Brain microvascular endothelial cell (primary cell): ENCODE measurements around the gene CACHD1.

Source experiments
- DNase-seq: peaks from one replicate; pipeline ENCODE4 v3.0.0-alpha.2; 2020
- H3K27ac ChIP-seq: fragments of 250-450 bp; sonication (Bioruptor Pico); 2 replicates; pipeline ENCODE4 v1.5.1; 2020; ENCODE audit warnings: mild to moderate bottlenecking, moderate library complexity
- H3K27me3 ChIP-seq: fragments of 250-450 bp; sonication (Bioruptor Pico); replicated peaks from 2 replicates; pipeline ENCODE4 v1.5.1; 2020; ENCODE audit warnings: mild to moderate bottlenecking
- H3K36me3 ChIP-seq: fragments of 250-450 bp; sonication (Bioruptor Pico); replicated peaks from 2 replicates; pipeline ENCODE4 v1.5.1; 2020; ENCODE audit warnings: mild to moderate bottlenecking
- H3K4me3 ChIP-seq: 2 replicates; pipeline ENCODE4 v1.5.1; 2011; ENCODE audit warnings: low read depth, mild to moderate bottlenecking, control low read depth, low read length, moderate library complexity
- in situ Hi-C: cut with HindIII; loops from 2 replicates; pipeline ENCODE4 v1.10.0; 2017; ENCODE audit warnings: low sequenced_read_pairs, low pct_ligation_motif_present
- TF ChIP-seq, protein P1 (sequence below): IDR thresholded peaks from 2 replicates; pipeline ENCODE4 v1.5.1; 2011; ENCODE audit warnings: low read depth, mild to moderate bottlenecking, moderate library complexity, low read length, control low read depth, inconsistent platforms; ENCODE audit errors: missing control alignments

Gene CACHD1

DNA sequence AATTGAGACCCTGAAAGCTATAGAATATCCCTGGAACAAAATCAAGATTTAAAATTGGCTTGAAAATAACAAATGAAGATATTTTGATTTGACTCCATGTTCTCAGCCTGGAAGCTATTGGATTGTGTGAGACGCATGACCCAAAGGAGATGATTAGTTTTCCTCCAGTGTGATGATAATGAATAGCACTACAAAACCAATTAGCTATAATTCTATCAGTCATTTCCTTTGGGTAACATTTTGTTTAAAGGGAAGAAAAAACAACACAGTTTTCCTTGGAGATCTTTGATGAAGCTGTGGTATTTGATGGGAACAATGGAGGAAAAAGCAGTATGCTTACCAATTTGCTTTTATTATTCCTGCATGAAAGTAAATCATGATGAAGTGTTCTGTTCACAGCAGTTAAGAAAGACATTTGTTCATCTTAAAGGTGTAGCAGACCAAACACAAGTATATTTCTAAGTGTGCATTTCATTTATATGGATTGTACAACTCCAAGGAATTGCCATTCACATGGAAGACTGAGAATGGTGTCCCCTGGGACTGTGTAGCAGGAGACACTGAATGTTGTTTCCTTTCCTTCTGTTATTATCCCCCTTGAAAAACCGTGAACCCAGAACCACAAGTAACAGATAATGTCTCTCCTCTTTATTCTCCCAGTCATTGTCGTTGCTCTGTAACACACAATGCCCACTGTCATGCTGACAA lies 111.4 kb downstream of the CACHD1 start:
- DNase-seq = no peak
- Histone ChIP-seq H3K27ac (no peak overlapping the region), H3K27me3 (no peaks in the 10 kb centered on the region), H3K4me3 (no peak overlapping the region), H3K36me3 (no peaks in the 10 kb centered on the region)
- in situ Hi-C loops = no loop called here
- TF ChIP-seq, protein P1, sequence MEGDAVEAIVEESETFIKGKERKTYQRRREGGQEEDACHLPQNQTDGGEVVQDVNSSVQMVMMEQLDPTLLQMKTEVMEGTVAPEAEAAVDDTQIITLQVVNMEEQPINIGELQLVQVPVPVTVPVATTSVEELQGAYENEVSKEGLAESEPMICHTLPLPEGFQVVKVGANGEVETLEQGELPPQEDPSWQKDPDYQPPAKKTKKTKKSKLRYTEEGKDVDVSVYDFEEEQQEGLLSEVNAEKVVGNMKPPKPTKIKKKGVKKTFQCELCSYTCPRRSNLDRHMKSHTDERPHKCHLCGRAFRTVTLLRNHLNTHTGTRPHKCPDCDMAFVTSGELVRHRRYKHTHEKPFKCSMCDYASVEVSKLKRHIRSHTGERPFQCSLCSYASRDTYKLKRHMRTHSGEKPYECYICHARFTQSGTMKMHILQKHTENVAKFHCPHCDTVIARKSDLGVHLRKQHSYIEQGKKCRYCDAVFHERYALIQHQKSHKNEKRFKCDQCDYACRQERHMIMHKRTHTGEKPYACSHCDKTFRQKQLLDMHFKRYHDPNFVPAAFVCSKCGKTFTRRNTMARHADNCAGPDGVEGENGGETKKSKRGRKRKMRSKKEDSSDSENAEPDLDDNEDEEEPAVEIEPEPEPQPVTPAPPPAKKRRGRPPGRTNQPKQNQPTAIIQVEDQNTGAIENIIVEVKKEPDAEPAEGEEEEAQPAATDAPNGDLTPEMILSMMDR = no peak

DNA sequence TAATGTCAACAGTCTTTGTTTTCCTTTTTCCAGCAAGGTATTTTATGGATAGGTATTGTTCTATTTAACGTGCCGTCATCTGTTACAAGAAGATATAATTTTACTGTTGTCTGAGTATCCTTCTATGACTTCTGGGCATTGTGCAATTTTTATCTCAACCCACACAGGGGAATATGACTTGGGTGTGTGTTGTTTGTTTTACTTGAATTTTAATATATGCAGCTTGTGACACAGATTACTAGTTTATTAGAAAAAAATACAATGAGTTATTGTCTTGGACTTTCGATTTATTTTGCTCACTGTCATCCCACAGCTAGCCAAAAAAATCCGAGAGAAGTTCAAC lies 111.9 kb downstream of the CACHD1 start:
- DNase-seq = no peak
- H3K4me3 ChIP-seq = no peak overlapping the region
- in situ Hi-C loops = no loop called here
- no peaks in the 10 kb centered on the region for H3K36me3 ChIP-seq
- TF ChIP-seq, protein P1 = no peak
- no peak overlapping the region for H3K27ac ChIP-seq
- H3K27me3 ChIP-seq = no peaks in the 10 kb centered on the region

DNA sequence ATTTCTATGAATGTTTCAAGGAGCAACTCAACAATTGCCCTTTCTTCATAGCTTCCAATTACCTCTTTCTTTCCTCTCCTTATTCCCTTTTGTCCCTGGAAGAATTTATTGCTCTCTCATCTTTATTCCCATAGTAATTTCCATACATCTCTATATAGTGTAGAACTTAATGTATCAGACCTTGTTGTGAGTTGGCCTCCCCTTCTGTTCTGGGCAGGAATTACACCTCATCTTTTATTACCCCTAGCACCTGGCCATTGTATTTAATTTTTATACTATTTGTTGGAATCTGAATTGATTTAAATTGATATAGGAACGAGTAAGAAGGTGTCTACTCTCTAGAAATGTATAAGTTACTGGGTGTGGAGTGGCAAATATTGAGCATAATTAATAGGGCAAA lies 114.5 kb downstream of the CACHD1 start:
- TF ChIP-seq, protein P1 = peak; percentile 56
- H3K36me3 ChIP-seq = no peaks in the 10 kb centered on the region
- no peak for DNase-seq
- H3K27me3 ChIP-seq = no peaks in the 10 kb centered on the region
- in situ Hi-C loops = no loop called here
- no peak overlapping the region for H3K4me3 ChIP-seq
- no peak overlapping the region for H3K27ac ChIP-seq

DNA sequence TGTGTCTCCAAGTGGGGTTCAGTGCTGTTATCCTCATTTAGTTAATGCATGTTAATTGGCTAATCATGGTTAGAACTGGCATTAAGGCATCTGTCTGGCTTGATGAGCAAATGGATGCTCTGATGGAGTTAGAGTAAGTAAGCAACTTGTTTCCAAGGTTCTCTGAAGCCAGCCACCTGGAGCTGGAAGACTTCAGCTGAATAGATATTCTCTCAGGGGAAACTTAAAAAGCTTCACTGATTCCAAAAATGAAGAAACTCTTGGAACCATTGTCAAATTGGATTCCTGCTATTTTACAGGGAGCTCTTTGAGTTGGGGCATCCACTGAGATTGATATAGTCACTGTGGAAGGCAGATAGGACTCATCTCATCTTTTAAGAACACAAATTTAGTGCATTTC lies 118.9 kb downstream of the CACHD1 start:
- TF ChIP-seq, protein P1 = no peak
- in situ Hi-C loops = no loop called here
- DNase-seq = no peak
- H3K27ac ChIP-seq = no peak overlapping the region
- H3K27me3 ChIP-seq = no peaks in the 10 kb centered on the region
- no peak overlapping the region for H3K4me3 ChIP-seq
- no peaks in the 10 kb centered on the region for H3K36me3 ChIP-seq

DNA sequence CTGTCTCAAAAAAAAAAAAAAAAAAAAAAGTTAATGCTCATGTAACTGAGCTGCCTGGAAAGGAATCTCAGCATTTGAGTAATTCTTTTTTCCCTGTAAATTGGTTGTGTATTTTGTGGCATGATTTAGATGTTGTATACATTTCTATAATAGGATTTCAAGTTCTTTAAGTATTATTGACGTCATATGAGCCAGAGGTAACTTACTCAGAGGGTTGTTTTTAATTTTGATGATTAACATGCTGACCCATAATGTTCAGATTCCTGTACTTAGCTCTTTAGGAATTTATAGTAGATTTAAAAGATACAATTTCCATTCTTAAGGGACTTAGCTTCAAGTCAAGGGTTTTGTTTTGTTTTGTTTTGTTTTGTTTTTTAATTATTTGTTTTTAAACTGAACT lies 120.4 kb downstream of the CACHD1 start:
- in situ Hi-C loops = no loop called here

More for the DNA sequence above, 120.4 kb downstream of the CACHD1 start:
- H3K27me3 ChIP-seq = no peaks in the 10 kb centered on the region
- DNase-seq = no peak
- no peaks in the 10 kb centered on the region for H3K36me3 ChIP-seq
- no peak overlapping the region for H3K4me3 ChIP-seq
- TF ChIP-seq, protein P1 = no peak
- no peak overlapping the region for H3K27ac ChIP-seq
